ENCODE data around the gene PRR9.

DNA sequence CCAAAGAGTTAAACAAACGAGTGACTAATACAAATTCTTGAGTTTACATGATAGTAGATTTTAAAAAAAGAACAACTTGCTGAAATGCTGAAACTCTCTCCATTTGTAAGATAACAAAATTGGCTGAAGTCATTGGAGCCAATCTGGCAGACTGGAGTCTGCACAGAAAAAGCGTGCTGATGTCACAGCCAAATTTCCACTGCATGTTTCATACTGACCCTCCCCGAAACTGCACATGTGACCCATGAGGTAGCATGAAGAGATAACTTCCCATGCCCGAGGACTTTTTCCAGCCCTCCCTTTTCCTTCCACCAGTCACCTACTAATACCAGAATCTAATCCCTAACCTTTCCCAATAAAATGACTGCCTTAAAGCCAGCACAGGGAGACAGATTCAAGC is 15.4 kb upstream of the PRR9 start:
- no peak for TF ChIP-seq POLR2A (IDR thresholded peaks at IDR 0.05)
- TF ChIP-seq, protein P1, sequence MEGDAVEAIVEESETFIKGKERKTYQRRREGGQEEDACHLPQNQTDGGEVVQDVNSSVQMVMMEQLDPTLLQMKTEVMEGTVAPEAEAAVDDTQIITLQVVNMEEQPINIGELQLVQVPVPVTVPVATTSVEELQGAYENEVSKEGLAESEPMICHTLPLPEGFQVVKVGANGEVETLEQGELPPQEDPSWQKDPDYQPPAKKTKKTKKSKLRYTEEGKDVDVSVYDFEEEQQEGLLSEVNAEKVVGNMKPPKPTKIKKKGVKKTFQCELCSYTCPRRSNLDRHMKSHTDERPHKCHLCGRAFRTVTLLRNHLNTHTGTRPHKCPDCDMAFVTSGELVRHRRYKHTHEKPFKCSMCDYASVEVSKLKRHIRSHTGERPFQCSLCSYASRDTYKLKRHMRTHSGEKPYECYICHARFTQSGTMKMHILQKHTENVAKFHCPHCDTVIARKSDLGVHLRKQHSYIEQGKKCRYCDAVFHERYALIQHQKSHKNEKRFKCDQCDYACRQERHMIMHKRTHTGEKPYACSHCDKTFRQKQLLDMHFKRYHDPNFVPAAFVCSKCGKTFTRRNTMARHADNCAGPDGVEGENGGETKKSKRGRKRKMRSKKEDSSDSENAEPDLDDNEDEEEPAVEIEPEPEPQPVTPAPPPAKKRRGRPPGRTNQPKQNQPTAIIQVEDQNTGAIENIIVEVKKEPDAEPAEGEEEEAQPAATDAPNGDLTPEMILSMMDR (IDR thresholded peaks at IDR 0.05) = no peak
